Measurements from ENCODE around the gene CYP26A1.

The CYP26A1 gene

DNA sequence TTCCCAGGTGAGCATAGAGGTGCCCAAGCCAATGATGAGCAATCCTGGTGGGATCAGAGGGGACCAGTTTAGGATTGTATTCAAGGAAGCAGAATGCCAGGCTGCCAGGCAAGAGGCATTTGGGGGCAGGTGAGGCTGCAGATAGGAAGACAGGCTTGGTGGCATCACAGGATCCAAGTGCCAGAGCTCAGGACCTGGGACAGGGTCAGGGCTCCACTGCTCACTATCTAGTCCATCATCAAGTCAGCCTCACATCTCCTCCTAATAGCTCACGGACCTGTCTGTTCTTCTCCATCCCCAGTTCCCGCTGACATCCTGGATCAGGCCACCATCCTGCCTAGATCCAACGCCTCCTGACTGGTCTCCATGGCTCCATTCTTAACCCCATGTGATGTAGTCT is 47.6 kb downstream of the CYP26A1 start:
- no peak for DNase-seq
- H2AFZ ChIP-seq (ENCODE audit: low read length): no peak overlapping the region
- H3K9ac ChIP-seq (ENCODE audit: low read length): no peak overlapping the region
- no peaks in the 10 kb centered on the region for H4K20me1 ChIP-seq (ENCODE audit: insufficient read depth, low read length)
- no peak overlapping the region for H3K4me3 ChIP-seq (ENCODE audit: low read length)
- H3K79me2 ChIP-seq (ENCODE audit: low read length): no peaks in the 10 kb centered on the region
- H3K27ac ChIP-seq (ENCODE audit: low read length): no peak overlapping the region
- H3K9me3 ChIP-seq (replicated peaks; ENCODE audit: insufficient read depth, low read length): no peaks in the 10 kb centered on the region
- no peaks in the 10 kb centered on the region for H3K27me3 ChIP-seq (replicated peaks; ENCODE audit: insufficient read depth, low read length)
- peaks cover 26% of the 10 kb centered on the region for H3K4me1 ChIP-seq (ENCODE audit: low read length)
- TF ChIP-seq EZH2 (optimal IDR thresholded peaks at IDR 0.05; ENCODE audit: low read depth, low read length) (no peak), EZH2phosphoT487 (IDR thresholded peaks at IDR 0.05; ENCODE audit: low read length) (no peak)
- TF ChIP-seq, protein P1, sequence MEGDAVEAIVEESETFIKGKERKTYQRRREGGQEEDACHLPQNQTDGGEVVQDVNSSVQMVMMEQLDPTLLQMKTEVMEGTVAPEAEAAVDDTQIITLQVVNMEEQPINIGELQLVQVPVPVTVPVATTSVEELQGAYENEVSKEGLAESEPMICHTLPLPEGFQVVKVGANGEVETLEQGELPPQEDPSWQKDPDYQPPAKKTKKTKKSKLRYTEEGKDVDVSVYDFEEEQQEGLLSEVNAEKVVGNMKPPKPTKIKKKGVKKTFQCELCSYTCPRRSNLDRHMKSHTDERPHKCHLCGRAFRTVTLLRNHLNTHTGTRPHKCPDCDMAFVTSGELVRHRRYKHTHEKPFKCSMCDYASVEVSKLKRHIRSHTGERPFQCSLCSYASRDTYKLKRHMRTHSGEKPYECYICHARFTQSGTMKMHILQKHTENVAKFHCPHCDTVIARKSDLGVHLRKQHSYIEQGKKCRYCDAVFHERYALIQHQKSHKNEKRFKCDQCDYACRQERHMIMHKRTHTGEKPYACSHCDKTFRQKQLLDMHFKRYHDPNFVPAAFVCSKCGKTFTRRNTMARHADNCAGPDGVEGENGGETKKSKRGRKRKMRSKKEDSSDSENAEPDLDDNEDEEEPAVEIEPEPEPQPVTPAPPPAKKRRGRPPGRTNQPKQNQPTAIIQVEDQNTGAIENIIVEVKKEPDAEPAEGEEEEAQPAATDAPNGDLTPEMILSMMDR (IDR thresholded peaks at IDR 0.05; ENCODE audit: low read length): no peak
- H3K9me2 ChIP-seq (replicated peaks; ENCODE audit: insufficient read depth, low read length): no peaks in the 10 kb centered on the region
- H3K4me2 ChIP-seq (ENCODE audit: low read depth, low read length): no peak overlapping the region
- peaks cover 23% of the 10 kb centered on the region for H3F3A ChIP-seq (ENCODE audit: insufficient read depth, low read length)
- no peaks in the 10 kb centered on the region for H3K36me3 ChIP-seq (replicated peaks; ENCODE audit: insufficient read depth, low read length)

DNA sequence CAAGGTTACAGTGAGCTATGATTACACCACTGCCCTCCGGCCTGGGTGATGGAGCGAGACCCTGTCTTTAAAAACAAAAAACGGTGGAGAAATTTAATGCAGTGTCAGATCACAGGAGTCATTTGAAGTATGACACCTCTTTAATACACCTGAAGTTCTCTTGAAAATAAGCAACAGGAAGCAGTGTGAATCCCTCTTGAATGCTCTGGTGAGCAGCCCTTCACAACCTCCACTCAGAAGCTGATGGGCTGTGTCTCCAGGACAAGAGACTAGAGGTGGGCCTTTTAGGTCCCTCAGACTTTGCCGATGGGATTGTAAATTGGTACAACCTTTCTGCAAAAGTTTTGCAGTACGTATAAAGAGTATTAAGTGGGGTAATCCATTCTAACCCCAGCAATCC is 50.1 kb downstream of the CYP26A1 start:
- Histone ChIP-seq H3K4me3 (ENCODE audit: low read length) (no peak overlapping the region), H3K79me2 (ENCODE audit: low read length) (no peaks in the 10 kb centered on the region), H3K36me3 (replicated peaks; ENCODE audit: insufficient read depth, low read length) (no peaks in the 10 kb centered on the region), H3K4me1 (ENCODE audit: low read length) (peaks cover 22% of the 10 kb centered on the region), H3K9me2 (replicated peaks; ENCODE audit: insufficient read depth, low read length) (no peaks in the 10 kb centered on the region), H4K20me1 (ENCODE audit: insufficient read depth, low read length) (no peaks in the 10 kb centered on the region), H3K4me2 (ENCODE audit: low read depth, low read length) (peak overlapping the region; percentile 77; the same call in 1 of the 2 replicates), H3F3A (ENCODE audit: insufficient read depth, low read length) (peaks cover 22% of the 10 kb centered on the region), H3K27ac (ENCODE audit: low read length) (peak overlapping the region; percentile 96; the same call in 1 of the 2 replicates), H3K9ac (ENCODE audit: low read length) (no peak overlapping the region), H3K27me3 (replicated peaks; ENCODE audit: insufficient read depth, low read length) (no peaks in the 10 kb centered on the region), H2AFZ (ENCODE audit: low read length) (no peak overlapping the region), H3K9me3 (replicated peaks; ENCODE audit: insufficient read depth, low read length) (no peaks in the 10 kb centered on the region)
- TF ChIP-seq EZH2phosphoT487 (IDR thresholded peaks at IDR 0.05; ENCODE audit: low read length) (no peak), EZH2 (optimal IDR thresholded peaks at IDR 0.05; ENCODE audit: low read depth, low read length) (no peak)
- TF ChIP-seq, protein P1 (IDR thresholded peaks at IDR 0.05; ENCODE audit: low read length): no peak
- DNase-seq: no peak

DNA sequence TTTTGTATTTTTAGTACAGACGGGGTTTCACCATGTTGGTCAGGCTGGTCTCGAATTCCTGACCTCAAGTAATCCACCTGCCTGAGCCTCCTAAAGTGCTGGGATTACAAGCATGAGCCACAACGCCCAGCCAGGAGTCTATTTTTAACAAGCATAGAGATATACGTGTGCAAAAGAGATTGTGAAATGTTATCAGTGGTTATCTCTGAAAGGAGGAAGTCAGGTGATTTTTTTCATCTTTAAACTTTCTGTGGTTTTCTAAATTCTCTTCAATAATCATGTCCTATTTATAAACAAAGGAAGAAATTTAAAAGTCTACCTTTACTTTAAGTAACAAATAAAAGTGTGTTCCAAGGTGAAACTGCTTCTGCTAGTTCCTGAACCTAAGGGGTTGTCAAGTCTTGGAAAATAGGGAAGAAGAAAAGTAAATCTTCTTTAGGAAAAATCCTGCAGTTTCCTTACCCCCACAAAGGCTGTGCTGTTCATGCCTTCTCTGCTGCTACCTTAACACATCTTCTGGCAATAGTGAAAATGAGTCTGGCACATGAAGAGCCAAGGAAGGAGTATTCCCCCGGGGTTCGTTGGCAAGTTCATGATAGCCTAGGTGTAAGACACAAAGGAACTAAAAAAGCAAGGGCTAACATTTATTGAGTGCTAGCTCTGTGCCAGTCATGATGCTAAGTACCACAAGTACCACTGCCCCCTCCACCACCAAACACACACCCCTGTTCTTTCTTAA is 51.1 kb downstream of the CYP26A1 start:
- Histone ChIP-seq H3K36me3 (replicated peaks; ENCODE audit: insufficient read depth, low read length) (no peaks in the 10 kb centered on the region), H3K27me3 (replicated peaks; ENCODE audit: insufficient read depth, low read length) (no peaks in the 10 kb centered on the region), H3K9ac (ENCODE audit: low read length) (peak overlapping the region; percentile 24; the same call in 1 of the 2 replicates), H3F3A (ENCODE audit: insufficient read depth, low read length) (peaks cover 22% of the 10 kb centered on the region), H3K4me3 (ENCODE audit: low read length) (peak overlapping the region; percentile 18; the same call in 1 of the 2 replicates), H3K9me2 (replicated peaks; ENCODE audit: insufficient read depth, low read length) (no peaks in the 10 kb centered on the region), H3K4me1 (ENCODE audit: low read length) (peaks cover 22% of the 10 kb centered on the region), H3K4me2 (ENCODE audit: low read depth, low read length) (peak overlapping the region; percentile 77), H2AFZ (ENCODE audit: low read length) (peak overlapping the region; percentile 16), H3K79me2 (ENCODE audit: low read length) (no peaks in the 10 kb centered on the region), H4K20me1 (ENCODE audit: insufficient read depth, low read length) (no peaks in the 10 kb centered on the region), H3K27ac (ENCODE audit: low read length) (peak overlapping the region; percentile 96), H3K9me3 (replicated peaks; ENCODE audit: insufficient read depth, low read length) (no peaks in the 10 kb centered on the region)
- DNase-seq: peak; percentile 87
- TF ChIP-seq, protein P1 (IDR thresholded peaks at IDR 0.05; ENCODE audit: low read length): no peak
- TF ChIP-seq EZH2 (optimal IDR thresholded peaks at IDR 0.05; ENCODE audit: low read depth, low read length) (no peak), EZH2phosphoT487 (IDR thresholded peaks at IDR 0.05; ENCODE audit: low read length) (no peak)
